Coronary artery (tissue), 2 donors: ENCODE measurements around the gene IL3RA.
"Not testable (repeated sequence)": the region's sequence is repeated elsewhere in the genome, so short reads cannot be mapped to it uniquely, and the experiment has no call there.

ENCODE experiments used
- DNase-seq: peaks from one replicate; pipeline ENCODE4 v3.0.0-alpha.2; 2017; ENCODE audit warnings: low spot score
- H3K27ac ChIP-seq, 2 donors: fragments of 200-600 bp; sonication (generic); one replicate each; pipeline ENCODE4 v1.5.1; 2016 to 2019
- H3K4me3 ChIP-seq: fragments of 200-600 bp; sonication (generic); 2 replicates; pipeline ENCODE4 v1.5.1; 2016; ENCODE audit warnings: mild to moderate bottlenecking, moderate library complexity
- TF ChIP-seq, protein P1 (sequence below): fragments of 200-600 bp; sonication (generic); IDR thresholded peaks from one replicate; pipeline ENCODE4 v1.5.1; 2019; ENCODE audit warnings: antibody characterized with exemption

IL3RA gene

DNA sequence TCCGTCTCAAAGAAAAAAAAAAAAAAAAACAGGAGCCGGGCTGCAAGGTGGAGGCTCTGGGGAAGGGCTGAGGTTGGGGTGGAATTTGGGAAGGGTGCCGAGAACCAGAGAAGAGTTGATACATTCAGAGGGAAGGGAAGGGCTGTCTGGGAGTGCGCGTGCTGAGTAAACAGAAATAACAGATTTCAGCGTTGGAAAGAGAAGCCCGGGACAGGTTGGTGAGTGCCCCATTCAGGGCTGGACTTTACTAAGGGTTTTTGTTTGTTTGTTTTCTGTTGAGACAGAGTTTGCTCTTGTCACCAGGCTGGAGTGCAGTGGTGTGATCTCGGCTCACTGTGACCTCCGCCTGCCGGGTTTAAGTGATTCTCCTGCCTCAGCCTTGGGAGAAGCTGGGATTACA is 1.7 kb upstream of the IL3RA start:
- Histone ChIP-seq H3K4me3 (no peak overlapping the region), H3K27ac (no peak overlapping the region)
- DNase-seq: no peak
- TF ChIP-seq, protein P1, sequence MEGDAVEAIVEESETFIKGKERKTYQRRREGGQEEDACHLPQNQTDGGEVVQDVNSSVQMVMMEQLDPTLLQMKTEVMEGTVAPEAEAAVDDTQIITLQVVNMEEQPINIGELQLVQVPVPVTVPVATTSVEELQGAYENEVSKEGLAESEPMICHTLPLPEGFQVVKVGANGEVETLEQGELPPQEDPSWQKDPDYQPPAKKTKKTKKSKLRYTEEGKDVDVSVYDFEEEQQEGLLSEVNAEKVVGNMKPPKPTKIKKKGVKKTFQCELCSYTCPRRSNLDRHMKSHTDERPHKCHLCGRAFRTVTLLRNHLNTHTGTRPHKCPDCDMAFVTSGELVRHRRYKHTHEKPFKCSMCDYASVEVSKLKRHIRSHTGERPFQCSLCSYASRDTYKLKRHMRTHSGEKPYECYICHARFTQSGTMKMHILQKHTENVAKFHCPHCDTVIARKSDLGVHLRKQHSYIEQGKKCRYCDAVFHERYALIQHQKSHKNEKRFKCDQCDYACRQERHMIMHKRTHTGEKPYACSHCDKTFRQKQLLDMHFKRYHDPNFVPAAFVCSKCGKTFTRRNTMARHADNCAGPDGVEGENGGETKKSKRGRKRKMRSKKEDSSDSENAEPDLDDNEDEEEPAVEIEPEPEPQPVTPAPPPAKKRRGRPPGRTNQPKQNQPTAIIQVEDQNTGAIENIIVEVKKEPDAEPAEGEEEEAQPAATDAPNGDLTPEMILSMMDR: no peak

DNA sequence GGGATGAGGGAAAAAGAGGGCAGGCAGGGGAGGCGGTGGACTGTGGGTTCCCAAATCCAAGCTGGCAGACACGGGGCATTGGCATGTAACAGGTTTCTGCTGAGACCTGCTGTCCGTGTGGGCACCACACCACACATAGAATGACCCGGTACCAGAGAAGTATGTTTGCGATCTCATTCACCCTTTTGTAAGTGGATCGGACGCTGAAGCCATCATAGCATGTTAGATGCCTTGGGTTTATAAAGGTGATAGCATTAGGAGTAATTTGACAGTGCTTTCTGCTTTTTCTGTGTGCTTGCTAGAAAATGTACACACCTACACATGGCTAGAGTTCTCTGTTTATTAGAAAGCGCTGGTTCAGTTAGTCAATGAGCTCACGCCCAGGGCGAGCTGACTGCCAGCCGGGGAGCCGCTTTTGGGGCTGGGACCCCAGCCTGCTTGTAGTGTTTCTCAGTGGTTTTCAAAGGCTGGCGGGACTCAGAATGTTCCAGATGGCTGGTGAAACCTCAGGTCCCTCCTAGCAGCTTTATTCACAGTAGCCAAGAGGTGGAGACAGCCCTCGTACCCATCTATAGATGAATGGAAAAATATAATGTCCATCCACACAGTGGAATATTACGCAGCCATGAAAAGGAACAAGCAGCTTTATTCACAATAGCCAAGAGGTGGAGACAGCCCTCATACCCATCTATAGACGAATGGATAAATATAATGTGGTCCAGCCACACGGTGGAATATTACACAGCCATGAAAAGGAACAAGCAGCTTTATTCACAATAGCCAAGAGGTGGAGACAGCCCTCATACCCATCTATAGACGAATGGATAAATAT is 579 bp downstream of the IL3RA start:
- DNase-seq: no peak
- Histone ChIP-seq H3K4me3 (peak overlapping the region; percentile 63), H3K27ac (peak overlapping the region; percentile 28 to 66)

DNA sequence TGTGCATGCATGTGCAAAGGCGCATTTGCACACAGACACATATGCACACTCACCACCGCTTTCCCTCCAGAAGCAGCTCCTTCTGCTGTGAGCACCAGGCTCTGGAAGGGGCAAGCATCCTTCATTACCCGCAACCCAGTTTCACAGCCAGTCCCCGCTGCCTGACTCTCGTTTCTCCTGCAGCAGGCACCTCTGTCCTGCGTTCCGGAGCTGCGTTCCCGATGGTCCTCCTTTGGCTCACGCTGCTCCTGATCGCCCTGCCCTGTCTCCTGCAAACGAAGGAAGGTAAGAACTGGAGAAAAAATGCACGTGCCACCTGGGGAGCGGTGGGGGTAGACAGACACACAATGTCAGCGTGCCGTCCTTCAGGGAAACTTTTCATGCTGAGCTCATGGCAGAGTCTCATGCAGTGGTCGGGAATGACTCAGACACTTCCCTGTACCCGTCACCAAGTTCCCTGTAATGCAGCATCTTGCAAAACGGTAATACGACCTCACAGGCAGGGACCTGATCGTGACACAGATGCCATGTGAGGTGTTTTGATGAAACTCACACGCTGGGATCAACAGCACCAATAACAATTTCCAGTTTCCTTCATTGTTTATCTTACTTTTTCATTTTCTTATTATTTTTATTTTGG is 5.1 kb downstream of the IL3RA start:
- H3K27ac ChIP-seq: no peak overlapping the region
- DNase-seq: no peak
- TF ChIP-seq, protein P1: no peak
- no peak overlapping the region for H3K4me3 ChIP-seq

More for the DNA sequence above, 579 bp downstream of the IL3RA start:
- TF ChIP-seq, protein P1: no peak

DNA sequence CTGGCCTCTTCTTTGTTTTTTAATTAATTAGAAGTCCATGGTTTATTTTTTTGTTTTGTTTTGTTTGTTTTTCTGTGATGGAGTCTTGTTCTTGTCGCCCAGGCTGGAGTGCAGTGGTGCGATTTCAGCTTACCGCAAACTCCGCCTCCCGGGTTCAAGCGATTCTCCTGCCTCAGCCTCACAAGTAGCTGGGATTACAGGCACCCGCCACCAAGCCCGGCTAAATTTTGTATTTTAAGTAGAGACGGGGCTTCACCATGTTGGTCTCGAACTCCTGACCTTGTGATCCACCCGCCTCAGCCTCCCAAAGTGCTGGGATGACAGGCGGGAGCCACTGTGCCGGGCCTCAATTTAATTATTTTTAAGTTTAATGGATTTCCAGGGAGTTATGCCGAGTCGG is 13.0 kb downstream of the IL3RA start:
- H3K27ac ChIP-seq, DNase-seq, H3K4me3 ChIP-seq: not testable (repeated sequence)

DNA sequence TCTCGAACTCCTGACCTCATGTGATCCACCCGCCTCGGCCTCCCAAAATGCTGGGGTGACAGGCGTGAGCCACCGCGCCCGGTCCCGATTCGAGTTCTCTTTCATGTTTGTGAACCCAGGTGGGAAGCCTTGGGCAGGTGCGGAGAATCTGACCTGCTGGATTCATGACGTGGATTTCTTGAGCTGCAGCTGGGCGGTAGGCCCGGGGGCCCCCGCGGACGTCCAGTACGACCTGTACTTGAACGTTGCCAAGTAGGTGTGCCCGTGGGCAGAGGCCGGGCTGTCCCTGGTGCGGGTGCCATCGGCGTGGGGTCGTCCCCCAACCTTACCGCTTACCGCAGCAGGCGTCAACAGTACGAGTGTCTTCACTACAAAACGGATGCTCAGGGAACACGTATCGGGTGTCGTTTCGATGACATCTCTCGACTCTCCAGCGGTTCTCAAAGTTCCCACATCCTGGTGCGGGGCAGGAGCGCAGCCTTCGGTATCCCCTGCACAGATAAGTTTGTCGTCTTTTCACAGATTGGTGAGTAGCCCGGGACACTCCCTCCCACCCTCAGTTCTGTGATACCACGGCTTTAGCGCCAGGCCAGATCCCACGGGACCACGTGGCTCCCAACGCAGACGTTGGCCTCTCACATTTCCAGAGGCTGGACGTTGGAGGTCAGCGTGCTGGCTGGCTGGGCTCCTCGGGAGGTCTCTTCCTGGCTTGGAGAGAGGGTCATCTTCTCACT is 15.6 kb downstream of the IL3RA start:
- no peak overlapping the region for H3K4me3 ChIP-seq
- TF ChIP-seq, protein P1: no peak
- no peak overlapping the region for H3K27ac ChIP-seq
- DNase-seq: no peak

DNA sequence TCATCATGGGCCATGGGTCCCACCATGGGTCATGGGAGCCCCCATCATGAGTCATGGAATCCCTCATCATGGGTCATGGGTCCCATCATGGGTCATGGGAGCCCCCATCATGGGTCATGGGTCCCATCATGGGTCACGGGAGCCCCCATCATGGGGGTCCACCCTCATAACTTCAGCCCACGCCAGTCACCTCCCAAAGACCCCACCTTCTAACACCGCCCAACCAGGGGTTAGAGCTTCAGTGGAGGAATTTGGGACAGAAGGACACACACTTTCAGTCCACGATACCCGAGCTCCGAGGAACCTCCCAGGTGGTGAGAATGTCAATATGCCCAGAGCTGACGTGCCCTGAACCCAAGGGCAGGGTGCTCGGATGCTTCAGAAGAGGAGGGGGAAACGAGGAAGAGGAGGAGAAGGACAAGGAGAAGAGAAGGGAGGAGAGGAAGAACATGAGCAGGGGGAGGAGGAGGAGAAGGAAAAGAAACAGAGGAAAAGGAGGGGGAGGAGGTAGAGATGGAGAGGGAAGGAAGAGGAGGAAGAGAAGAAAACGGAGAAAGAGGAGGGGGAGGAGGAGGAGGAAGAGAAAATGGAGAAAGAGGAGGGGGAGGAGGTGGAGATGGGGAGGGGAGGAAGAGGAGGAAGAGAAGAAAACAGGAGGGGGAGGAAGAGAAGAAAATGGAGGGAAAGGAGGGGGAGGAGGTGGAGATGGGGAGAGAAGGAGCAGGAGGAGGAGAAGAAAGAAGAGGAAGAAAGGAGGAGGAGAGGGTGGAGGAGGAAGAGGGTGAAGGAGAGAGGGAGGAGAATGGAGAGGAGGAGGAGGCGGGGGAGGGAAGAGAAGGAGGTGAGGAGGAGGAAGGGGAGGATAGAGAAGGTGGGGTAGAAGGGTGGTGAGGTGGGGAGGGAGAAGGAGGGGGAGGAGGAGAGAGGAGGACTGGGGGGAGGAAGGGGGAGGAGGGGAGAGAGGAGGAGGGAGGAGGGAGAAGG is 17.7 kb downstream of the IL3RA start:
- DNase-seq: no peak
- H3K27ac ChIP-seq: no peak overlapping the region
- H3K4me3 ChIP-seq: no peak overlapping the region
- TF ChIP-seq, protein P1: no peak
